IgD-negative memory B cell (primary cell): ENCODE data around the gene TUFM. TPM values are rescaled to one million over a fixed set of nuclear protein-coding genes. Genes with fewer than 3 reads are reported as not detected.

Experiments used
- H3K27ac Mint-ChIP-seq, 3 donors: one replicate each; pipeline ENCODE4 v1.8.0; 2020 to 2022; ENCODE audit warnings: mild to moderate bottlenecking in 3 of 3, mixed read lengths in 3 of 3, moderate library complexity in 1 of 3
- H3K27me3 Mint-ChIP-seq: one replicate; pipeline ENCODE4 v1.8.0; 2021; ENCODE audit warnings: mixed read lengths
- H3K36me3 Mint-ChIP-seq: one replicate; pipeline ENCODE4 v1.8.0; 2020; ENCODE audit warnings: mild to moderate bottlenecking, mixed read lengths
- H3K4me1 Mint-ChIP-seq, 3 donors: one replicate each; pipeline ENCODE4 v1.8.0; 2020 to 2022; ENCODE audit warnings: mixed read lengths in 3 of 3, mild to moderate bottlenecking in 1 of 3
- H3K4me3 Mint-ChIP-seq, 4 donors: one replicate each; pipeline ENCODE4 v1.8.0; 2020 to 2022; ENCODE audit warnings: mild to moderate bottlenecking in 4 of 4, mixed read lengths in 4 of 4, moderate library complexity in 3 of 4
- H3K9me3 Mint-ChIP-seq, 3 donors: one replicate each; pipeline ENCODE4 v1.8.0; 2020 to 2021; ENCODE audit warnings: mixed read lengths in 3 of 3, mild to moderate bottlenecking in 1 of 3
- polyA plus RNA-seq: library from polyadenylated mRNA; unstranded; fragments of 300-500 nt; fragmentation: Illumina TruSeq; gene quantifications from one replicate; pipeline ENCODE4 v1.2.3, GENCODE V29; 2021

TUFM gene
- polyA plus RNA-seq, 1 donor from 2014 or later = 139 TPM

- no peaks in the 10 kb centered on the region for H3K9me3 Mint-ChIP-seq
- peaks cover 4% of the 10 kb centered on the region for H3K36me3 Mint-ChIP-seq
- no peaks in the 10 kb centered on the region for H3K27me3 Mint-ChIP-seq
- no peak overlapping the region for H3K27ac Mint-ChIP-seq
- peaks cover 6 to 19% (median 11%) of the 10 kb centered on the region in 3 donors for H3K4me1 Mint-ChIP-seq
- peak overlapping the region in 1 of 4 donors; percentile 96 for H3K4me3 Mint-ChIP-seq
These were observed 19.7 kb upstream of the TUFM start for GRCh38 chr16:28865722-28866453.

GRCh38 chr16:28865001-28865688 is 19.0 kb upstream of the TUFM start:
- H3K4me3 Mint-ChIP-seq = peak overlapping the region; percentile 37 to 98 (median 82)
- peaks cover 6 to 19% (median 11%) of the 10 kb centered on the region in 3 donors for H3K4me1 Mint-ChIP-seq
- peak overlapping the region; percentile 87 to 98 (median 97) for H3K27ac Mint-ChIP-seq
- no peaks in the 10 kb centered on the region for H3K9me3 Mint-ChIP-seq
- peaks cover 2% of the 10 kb centered on the region for H3K36me3 Mint-ChIP-seq
- H3K27me3 Mint-ChIP-seq = no peaks in the 10 kb centered on the region

DNA sequence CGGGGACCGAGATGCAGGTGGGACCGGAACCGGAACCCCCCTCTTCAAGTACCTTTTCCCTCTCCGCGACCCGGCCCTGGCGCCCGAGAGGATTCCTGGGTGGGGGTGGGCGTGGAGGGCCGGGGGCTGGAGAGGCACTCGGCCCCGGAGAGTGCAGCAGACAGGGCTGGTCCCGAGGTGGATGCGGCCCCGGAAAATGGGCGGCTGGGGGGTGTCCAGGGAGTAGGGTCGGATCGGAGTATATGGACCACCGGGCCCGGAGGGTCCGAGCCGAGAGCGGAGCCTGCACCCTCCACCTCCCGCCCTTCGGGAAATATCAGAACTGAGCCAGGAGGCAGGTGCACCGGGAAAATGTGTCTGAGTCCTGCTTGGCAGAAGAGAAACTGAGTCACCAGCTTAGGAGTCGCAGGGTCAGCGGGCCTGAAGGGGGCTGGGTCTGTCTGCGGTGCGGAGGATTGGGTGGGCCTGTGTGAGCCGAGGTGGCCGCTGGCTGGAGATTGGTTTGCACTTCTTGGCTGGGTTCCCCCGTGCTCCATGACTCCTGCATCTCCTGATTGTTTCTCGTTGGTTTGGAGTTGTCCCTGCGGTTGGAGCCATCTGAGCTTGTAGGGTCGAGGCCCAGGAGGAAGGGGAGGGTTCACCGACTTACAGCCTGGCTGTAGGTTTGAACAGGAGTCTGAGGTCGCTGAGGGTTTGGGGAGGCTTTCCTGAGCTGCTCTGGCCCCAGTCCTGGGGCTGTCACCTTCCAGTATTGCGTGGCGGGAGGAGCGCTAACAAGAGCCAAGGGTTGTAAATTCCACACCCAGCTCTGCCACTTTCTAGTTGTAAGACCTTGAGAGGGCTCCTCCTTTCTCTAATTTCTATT is 18.0 kb upstream of the TUFM start:
- H3K4me3 Mint-ChIP-seq = peak overlapping the region; percentile 96 to 100 (median 99)
- peak overlapping the region; percentile 87 to 98 (median 97) for H3K27ac Mint-ChIP-seq
- no peaks in the 10 kb centered on the region for H3K9me3 Mint-ChIP-seq
- no peaks in the 10 kb centered on the region for H3K27me3 Mint-ChIP-seq
- H3K4me1 Mint-ChIP-seq = peaks cover 6 to 22% (median 11%) of the 10 kb centered on the region in 3 donors
- peaks cover 1% of the 10 kb centered on the region for H3K36me3 Mint-ChIP-seq

DNA sequence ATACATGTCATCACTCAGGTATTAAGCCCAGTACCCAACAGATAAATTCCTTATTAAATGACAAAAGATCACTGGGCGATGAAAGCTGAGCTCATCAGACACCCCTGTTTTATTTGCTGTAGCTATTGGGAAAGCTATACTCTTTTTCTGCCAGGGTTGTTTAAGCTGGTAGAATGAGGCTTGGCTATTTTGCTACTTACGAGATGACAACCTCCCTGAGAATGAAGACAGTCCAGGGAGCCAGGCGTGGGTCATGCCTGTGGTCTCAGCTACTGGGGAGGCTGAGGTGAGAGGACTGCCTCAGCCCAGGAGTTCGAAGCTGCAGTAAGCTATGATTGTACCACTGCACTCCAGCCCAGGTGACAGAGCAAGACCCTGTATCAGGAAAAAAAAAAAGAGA is 13.2 kb upstream of the TUFM start:
- Mint-ChIP-seq H3K4me3 (peak overlapping the region in 1 of 4 donors; percentile 62), H3K9me3 (no peaks in the 10 kb centered on the region), H3K4me1 (peaks cover 0 to 11% (median 2%) of the 10 kb centered on the region in 3 donors), H3K36me3 (no peaks in the 10 kb centered on the region), H3K27ac (no peak overlapping the region), H3K27me3 (no peaks in the 10 kb centered on the region)

GRCh38 chr16:28858421-28858820 is 12.3 kb upstream of the TUFM start:
- Mint-ChIP-seq H3K27ac (no peak overlapping the region), H3K4me1 (peaks cover 0 to 8% (median 0%) of the 10 kb centered on the region in 3 donors), H3K9me3 (no peaks in the 10 kb centered on the region), H3K27me3 (no peaks in the 10 kb centered on the region), H3K36me3 (no peaks in the 10 kb centered on the region), H3K4me3 (no peak overlapping the region)

DNA sequence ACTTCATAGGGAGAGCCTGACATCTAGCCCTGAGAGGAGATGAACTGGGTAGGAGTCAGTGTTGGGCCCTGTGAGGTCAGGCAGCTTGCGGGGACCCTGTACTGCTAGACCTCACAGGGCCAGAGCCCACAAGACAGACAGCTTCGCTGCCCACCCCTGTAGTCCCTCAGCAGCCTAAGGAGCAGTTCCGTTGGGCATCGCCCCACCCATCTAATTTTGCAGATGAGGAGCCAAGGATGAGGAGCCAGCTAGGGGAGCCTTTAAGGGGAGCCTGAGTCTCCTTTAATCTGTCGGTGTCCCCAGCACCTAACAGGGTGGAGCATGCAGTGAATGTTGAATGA is 755 bp upstream of the TUFM start:
- H3K36me3 Mint-ChIP-seq = peaks cover 3% of the 10 kb centered on the region
- H3K27me3 Mint-ChIP-seq = no peaks in the 10 kb centered on the region
- no peaks in the 10 kb centered on the region for H3K9me3 Mint-ChIP-seq
- H3K27ac Mint-ChIP-seq = peak overlapping the region; percentile 83 to 97 (median 90)
- H3K4me1 Mint-ChIP-seq = peaks cover 15 to 17% (median 16%) of the 10 kb centered on the region in 3 donors
- peak overlapping the region; percentile 91 to 98 (median 94) for H3K4me3 Mint-ChIP-seq

- peak overlapping the region; percentile 83 to 97 (median 90) for H3K27ac Mint-ChIP-seq
- H3K4me1 Mint-ChIP-seq = peaks cover 15 to 17% (median 16%) of the 10 kb centered on the region in 3 donors
- H3K9me3 Mint-ChIP-seq = no peaks in the 10 kb centered on the region
- no peaks in the 10 kb centered on the region for H3K27me3 Mint-ChIP-seq
- peak overlapping the region; percentile 91 to 98 (median 94) for H3K4me3 Mint-ChIP-seq
- H3K36me3 Mint-ChIP-seq = peaks cover 3% of the 10 kb centered on the region
These were observed 428 bp downstream of the TUFM start for GRCh38 chr16:28845761-28846079.

- H3K27me3 Mint-ChIP-seq = no peaks in the 10 kb centered on the region
- H3K27ac Mint-ChIP-seq = peak overlapping the region; percentile 83 to 97 (median 90)
- peaks cover 3% of the 10 kb centered on the region for H3K36me3 Mint-ChIP-seq
- no peaks in the 10 kb centered on the region for H3K9me3 Mint-ChIP-seq
- peak overlapping the region; percentile 91 to 98 (median 94) for H3K4me3 Mint-ChIP-seq
- peaks cover 15 to 17% (median 16%) of the 10 kb centered on the region in 3 donors for H3K4me1 Mint-ChIP-seq
These were observed 855 bp downstream of the TUFM start for GRCh38 chr16:28845293-28845692.

DNA sequence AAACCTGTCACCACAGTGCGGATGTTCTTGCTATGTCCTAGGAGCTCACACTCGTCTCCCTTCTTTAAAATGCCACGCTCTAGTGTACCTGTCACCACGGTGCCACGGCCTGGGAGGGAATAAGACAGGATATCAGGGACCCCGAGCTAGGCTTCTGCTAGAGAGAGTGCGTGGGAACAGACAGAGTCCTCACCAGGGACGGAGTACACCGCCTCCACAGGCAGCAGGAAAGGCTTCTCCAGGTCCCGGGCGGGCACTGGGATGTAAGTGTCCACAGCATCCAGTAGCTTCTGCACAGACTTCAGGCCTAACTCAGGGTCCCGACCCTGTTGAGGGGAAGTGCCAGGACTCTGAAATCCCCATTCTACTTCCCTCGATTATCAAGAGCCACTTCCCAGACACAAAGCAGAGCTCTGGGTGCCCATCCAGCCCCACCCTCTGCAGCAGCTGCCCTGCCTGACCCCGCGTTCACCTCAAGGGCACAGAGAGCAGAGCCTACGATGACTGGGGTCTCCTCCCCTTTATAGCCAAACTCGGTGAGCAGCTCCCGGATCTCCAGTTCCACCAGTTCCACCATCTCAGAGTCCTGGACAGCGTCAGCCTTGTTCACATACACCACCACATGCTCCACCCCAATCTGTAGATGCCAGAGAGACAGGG is 1.8 kb downstream of the TUFM start:
- peaks cover 3% of the 10 kb centered on the region for H3K36me3 Mint-ChIP-seq
- no peaks in the 10 kb centered on the region for H3K27me3 Mint-ChIP-seq
- peak overlapping the region; percentile 55 to 92 (median 70) for H3K4me3 Mint-ChIP-seq
- H3K4me1 Mint-ChIP-seq = peaks cover 15 to 17% (median 16%) of the 10 kb centered on the region in 3 donors
- H3K27ac Mint-ChIP-seq = peak overlapping the region in 2 of 3 donors; percentile 13 to 71
- no peaks in the 10 kb centered on the region for H3K9me3 Mint-ChIP-seq

- Mint-ChIP-seq H3K36me3 (peaks cover 3% of the 10 kb centered on the region), H3K4me3 (peak overlapping the region in 1 of 4 donors; percentile 25), H3K4me1 (peaks cover 12 to 17% (median 16%) of the 10 kb centered on the region in 3 donors), H3K9me3 (no peaks in the 10 kb centered on the region), H3K27ac (peak overlapping the region in 1 of 3 donors; percentile 23), H3K27me3 (no peaks in the 10 kb centered on the region)
These were observed 2.4 kb downstream of the TUFM start for GRCh38 chr16:28843766-28844165.

GRCh38 chr16:28842696-28843095 is 3.5 kb downstream of the TUFM start:
- peaks cover 8% of the 10 kb centered on the region for H3K36me3 Mint-ChIP-seq
- H3K9me3 Mint-ChIP-seq = no peaks in the 10 kb centered on the region
- peaks cover 16 to 18% (median 17%) of the 10 kb centered on the region in 3 donors for H3K4me1 Mint-ChIP-seq
- H3K27me3 Mint-ChIP-seq = no peaks in the 10 kb centered on the region
- H3K4me3 Mint-ChIP-seq = peak overlapping the region in 1 of 4 donors; percentile 25
- peak overlapping the region in 1 of 3 donors; percentile 23 for H3K27ac Mint-ChIP-seq

DNA sequence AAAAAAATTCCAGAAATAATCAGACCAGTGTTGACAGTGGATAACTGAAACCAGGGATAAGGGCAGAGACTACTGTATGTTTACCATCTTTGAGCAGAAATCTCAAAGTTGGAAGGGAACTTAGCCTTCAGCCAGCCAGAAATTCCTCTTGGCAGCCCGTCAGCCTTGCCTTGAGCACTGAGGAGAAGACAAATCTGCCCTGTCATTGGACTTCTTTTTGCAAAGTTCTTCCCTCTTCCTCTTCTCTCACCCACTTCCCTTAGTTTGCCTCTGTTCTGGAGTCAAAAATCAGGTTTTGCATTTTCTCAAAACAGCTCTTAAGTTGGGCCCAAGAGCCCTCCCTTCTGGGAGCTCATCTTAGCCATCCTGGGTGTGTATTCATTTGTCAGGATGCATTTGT is 6.2 kb downstream of the TUFM start:
- Mint-ChIP-seq H3K36me3 (peaks cover 8% of the 10 kb centered on the region), H3K27ac (peak overlapping the region in 2 of 3 donors; percentile 27 to 39), H3K4me3 (peak overlapping the region in 1 of 4 donors; percentile 32), H3K9me3 (no peaks in the 10 kb centered on the region), H3K27me3 (no peaks in the 10 kb centered on the region), H3K4me1 (peaks cover 3 to 7% (median 5%) of the 10 kb centered on the region in 3 donors)

DNA sequence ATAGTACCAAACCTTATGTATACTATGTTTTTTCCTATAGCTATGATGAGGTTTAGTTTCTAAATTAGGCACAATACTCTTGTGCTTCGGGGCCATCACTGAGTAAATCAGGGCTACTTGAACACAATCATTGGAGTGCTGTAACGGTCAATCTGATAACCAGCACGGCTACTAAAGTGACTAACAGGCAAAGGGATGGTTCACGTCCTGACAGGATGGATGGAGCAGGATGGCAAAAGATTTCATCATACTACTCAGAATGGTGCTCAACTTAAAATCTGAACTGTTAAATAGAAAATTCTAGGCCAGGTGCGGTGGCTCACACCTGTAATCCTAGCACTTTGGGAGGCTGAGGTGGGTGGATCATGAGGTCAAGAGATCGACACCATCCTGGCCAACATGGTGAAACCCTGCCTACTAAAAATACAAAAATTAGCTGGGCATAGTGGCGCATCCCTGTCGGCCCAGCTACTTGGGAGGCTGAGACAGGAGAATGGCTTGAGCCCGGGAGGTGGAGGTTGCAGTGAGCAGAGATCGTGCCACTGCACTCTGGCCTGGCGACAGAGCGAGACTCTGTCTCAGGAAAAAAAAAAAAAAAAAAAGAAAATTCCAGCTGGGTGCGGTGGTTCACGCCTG is 7.0 kb downstream of the TUFM start:
- Mint-ChIP-seq H3K36me3 (peaks cover 8% of the 10 kb centered on the region), H3K4me3 (peak overlapping the region in 1 of 4 donors; percentile 24), H3K27ac (peak overlapping the region in 1 of 3 donors; percentile 39), H3K4me1 (peaks cover 0 to 5% (median 4%) of the 10 kb centered on the region in 3 donors), H3K9me3 (no peaks in the 10 kb centered on the region), H3K27me3 (no peaks in the 10 kb centered on the region)

GRCh38 chr16:28838558-28838918 is 7.6 kb downstream of the TUFM start:
- Mint-ChIP-seq H3K4me3 (peak overlapping the region in 1 of 4 donors; percentile 24), H3K4me1 (peaks cover 0 to 5% (median 4%) of the 10 kb centered on the region in 3 donors), H3K27me3 (no peaks in the 10 kb centered on the region), H3K9me3 (no peaks in the 10 kb centered on the region), H3K36me3 (peaks cover 8% of the 10 kb centered on the region), H3K27ac (peak overlapping the region in 1 of 3 donors; percentile 24)
